Hepatocyte (in vitro differentiated cells): ENCODE data around the gene LRRC3B. TPM values are rescaled to one million over a fixed set of nuclear protein-coding genes. Genes with fewer than 3 reads are reported as not detected.

Experiments
- DNase-seq: peaks from one replicate; pipeline ENCODE4 v3.0.0-alpha.2; 2016; ENCODE audit warnings: low spot score
- H2AFZ ChIP-seq: fragments of 200-600 bp; sonication (generic); 2 replicates; pipeline ENCODE4 v1.6.0; 2016; ENCODE audit warnings: antibody characterized with exemption, mild to moderate bottlenecking
- H3K27ac ChIP-seq: fragments of 200-600 bp; sonication (generic); 2 replicates; pipeline ENCODE4 v1.5.1; 2016; ENCODE audit warnings: mild to moderate bottlenecking
- H3K27me3 ChIP-seq: fragments of 200-600 bp; sonication (generic); 2 replicates; pipeline ENCODE4 v1.6.1; 2016
- H3K36me3 ChIP-seq: fragments of 200-600 bp; sonication (generic); replicated peaks from 2 replicates; pipeline ENCODE4 v1.5.1; 2016; ENCODE audit warnings: low read depth; ENCODE audit not compliant: insufficient read depth
- H3K4me1 ChIP-seq: fragments of 200-600 bp; sonication (generic); 2 replicates; pipeline ENCODE4 v1.5.1; 2016; ENCODE audit warnings: mild to moderate bottlenecking, moderate library complexity; ENCODE audit not compliant: insufficient read depth
- H3K4me2 ChIP-seq: fragments of 200-600 bp; sonication (generic); 2 replicates; pipeline ENCODE4 v1.6.0; 2016
- H3K4me3 ChIP-seq: fragments of 200-600 bp; sonication (generic); 2 replicates; pipeline ENCODE4 v1.5.1; 2016; ENCODE audit warnings: mild to moderate bottlenecking
- H3K79me2 ChIP-seq: fragments of 200-600 bp; sonication (generic); 2 replicates; pipeline ENCODE4 v1.6.0; 2017; ENCODE audit warnings: mild to moderate bottlenecking
- H3K9me2 ChIP-seq: fragments of 200-600 bp; sonication (generic); replicated peaks from 2 replicates; pipeline ENCODE4 v1.6.0; 2017; ENCODE audit warnings: mild to moderate bottlenecking; ENCODE audit not compliant: insufficient read depth
- H3K9me3 ChIP-seq: fragments of 200-600 bp; sonication (generic); 2 replicates; pipeline ENCODE4 v1.5.1; 2016; ENCODE audit warnings: low read depth, mild to moderate bottlenecking
- H4K20me1 ChIP-seq: fragments of 200-600 bp; sonication (generic); 2 replicates; pipeline ENCODE4 v1.6.0; 2016; ENCODE audit warnings: mild to moderate bottlenecking; ENCODE audit not compliant: insufficient read depth, poor library complexity, severe bottlenecking
- EZH2 ChIP-seq: fragments of 200-600 bp; sonication (generic); IDR thresholded peaks from 2 replicates; pipeline ENCODE4 v1.6.1; 2016; ENCODE audit warnings: antibody characterized with exemption, mild to moderate bottlenecking, borderline replicate concordance
- EZH2phosphoT487 ChIP-seq: fragments of 200-600 bp; sonication (generic); IDR thresholded peaks from one replicate; pipeline ENCODE4 v1.6.1; 2018; ENCODE audit warnings: antibody characterized with exemption, mild to moderate bottlenecking, low read depth, moderate library complexity; ENCODE audit not compliant: unreplicated experiment, severe bottlenecking
- WGBS: methylation state at CpG from one replicate; pipeline ENCODE4 v1.1.6; 2016; ENCODE audit warnings: low lambda C conversion rate; ENCODE audit errors: missing lambda C conversion rate; 5-methylcytosine and 5-hydroxymethylcytosine counted together
- polyA plus RNA-seq: library from polyadenylated mRNA; unstranded; fragments of >200 nt; fragmentation: Nextera tagmentation; extraction: Ambion mirVana; gene quantifications from 2 replicates; pipeline ENCODE4 v1.2.1, GENCODE V29; 2016
- total RNA-seq: library from RNA; depleted of rRNA; stranded (reverse); fragments of >200 nt; gene quantifications from 2 replicates; pipeline ENCODE4 v1.2.3, GENCODE V29; 2014
- TF ChIP-seq, protein P1 (sequence below): fragments of 200-600 bp; sonication (generic); IDR thresholded peaks from 2 replicates; pipeline ENCODE4 v1.5.1; 2016; ENCODE audit warnings: antibody characterized with exemption, mild to moderate bottlenecking; ENCODE audit not compliant: poor library complexity

LRRC3B gene
- total and polyA plus RNA-seq, 2 experiments from 2014 or later, result 1.7 to 5.9 TPM

DNA sequence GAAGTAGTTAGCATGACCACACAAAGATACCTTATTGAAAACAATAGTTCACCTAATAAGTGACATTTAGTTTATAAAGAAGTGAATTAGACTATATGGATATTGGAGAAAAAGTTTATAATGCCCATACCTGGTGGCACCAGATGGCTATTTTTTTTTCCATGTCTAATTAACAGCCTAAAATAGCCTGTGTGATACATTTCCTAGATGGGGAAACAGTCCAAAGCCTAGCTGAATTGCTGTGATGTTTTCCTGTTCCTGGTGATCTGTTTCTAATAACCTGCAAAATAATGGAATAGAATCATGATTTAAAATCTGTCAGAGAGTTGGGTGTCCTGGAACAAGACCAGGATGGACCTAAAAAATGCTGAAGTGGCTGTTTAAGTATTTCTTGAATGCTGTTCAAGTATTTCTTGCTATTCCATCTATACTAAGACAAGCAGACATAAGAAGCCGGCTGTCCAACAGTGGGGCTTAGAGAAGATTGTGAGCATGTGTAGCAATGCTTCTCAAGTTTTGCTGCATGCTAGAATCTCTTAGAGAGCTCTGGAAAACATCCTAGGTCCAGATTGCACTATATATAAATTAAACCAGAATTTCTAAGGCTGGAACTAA, 31.3 kb downstream of the LRRC3B start:
- Histone ChIP-seq H2AFZ (no peak overlapping the region), H3K9me3 (no peaks in the 10 kb centered on the region), H3K36me3 (no peaks in the 10 kb centered on the region), H4K20me1 (no peaks in the 10 kb centered on the region), H3K27ac (no peak overlapping the region), H3K27me3 (no peaks in the 10 kb centered on the region), H3K4me1 (peaks cover 21% of the 10 kb centered on the region), H3K79me2 (no peaks in the 10 kb centered on the region), H3K9me2 (no peaks in the 10 kb centered on the region), H3K4me2 (no peak overlapping the region), H3K4me3 (no peak overlapping the region)
- TF ChIP-seq EZH2 (no peak), EZH2phosphoT487 (no peak)
- TF ChIP-seq, protein P1, sequence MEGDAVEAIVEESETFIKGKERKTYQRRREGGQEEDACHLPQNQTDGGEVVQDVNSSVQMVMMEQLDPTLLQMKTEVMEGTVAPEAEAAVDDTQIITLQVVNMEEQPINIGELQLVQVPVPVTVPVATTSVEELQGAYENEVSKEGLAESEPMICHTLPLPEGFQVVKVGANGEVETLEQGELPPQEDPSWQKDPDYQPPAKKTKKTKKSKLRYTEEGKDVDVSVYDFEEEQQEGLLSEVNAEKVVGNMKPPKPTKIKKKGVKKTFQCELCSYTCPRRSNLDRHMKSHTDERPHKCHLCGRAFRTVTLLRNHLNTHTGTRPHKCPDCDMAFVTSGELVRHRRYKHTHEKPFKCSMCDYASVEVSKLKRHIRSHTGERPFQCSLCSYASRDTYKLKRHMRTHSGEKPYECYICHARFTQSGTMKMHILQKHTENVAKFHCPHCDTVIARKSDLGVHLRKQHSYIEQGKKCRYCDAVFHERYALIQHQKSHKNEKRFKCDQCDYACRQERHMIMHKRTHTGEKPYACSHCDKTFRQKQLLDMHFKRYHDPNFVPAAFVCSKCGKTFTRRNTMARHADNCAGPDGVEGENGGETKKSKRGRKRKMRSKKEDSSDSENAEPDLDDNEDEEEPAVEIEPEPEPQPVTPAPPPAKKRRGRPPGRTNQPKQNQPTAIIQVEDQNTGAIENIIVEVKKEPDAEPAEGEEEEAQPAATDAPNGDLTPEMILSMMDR, result no peak
- DNase-seq, result peak; percentile 6
- WGBS, result 50% methylated on average over 1 of the region's 1 CpG

DNA sequence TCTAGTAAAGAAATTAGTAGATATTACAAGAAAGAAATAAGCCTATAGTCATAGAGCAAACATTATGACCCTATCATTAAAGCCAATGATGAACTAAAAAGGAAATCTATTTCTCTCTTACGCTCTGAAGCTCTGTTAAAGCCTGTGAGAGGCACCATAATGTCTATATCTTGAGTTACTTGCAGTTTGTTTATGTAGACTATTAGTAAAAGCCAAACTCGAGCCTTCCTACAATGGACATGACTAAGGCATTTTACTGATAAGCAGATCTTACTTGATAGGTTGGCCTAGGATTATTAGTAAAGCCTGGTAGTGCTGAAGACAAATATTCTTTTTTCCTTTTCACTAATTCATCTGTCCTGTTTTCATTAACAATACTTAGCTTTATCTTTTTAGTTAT, 32.7 kb downstream of the LRRC3B start:
- H3K9me3 ChIP-seq, result no peaks in the 10 kb centered on the region
- H2AFZ ChIP-seq, result no peak overlapping the region
- H3K79me2 ChIP-seq, result no peaks in the 10 kb centered on the region
- H4K20me1 ChIP-seq, result no peaks in the 10 kb centered on the region
- WGBS, result 35% methylated on average over 2 of the region's 2 CpGs
- peak; percentile 16 for DNase-seq
- H3K36me3 ChIP-seq, result no peaks in the 10 kb centered on the region
- H3K4me1 ChIP-seq, result peaks cover 21% of the 10 kb centered on the region
- no peak for TF ChIP-seq EZH2phosphoT487
- TF ChIP-seq, protein P1, result no peak
- TF ChIP-seq EZH2, result no peak
- H3K27ac ChIP-seq, result peak overlapping the region; percentile 6
- H3K4me2 ChIP-seq, result no peak overlapping the region
- no peak overlapping the region for H3K4me3 ChIP-seq
- no peaks in the 10 kb centered on the region for H3K9me2 ChIP-seq
- no peaks in the 10 kb centered on the region for H3K27me3 ChIP-seq

DNA sequence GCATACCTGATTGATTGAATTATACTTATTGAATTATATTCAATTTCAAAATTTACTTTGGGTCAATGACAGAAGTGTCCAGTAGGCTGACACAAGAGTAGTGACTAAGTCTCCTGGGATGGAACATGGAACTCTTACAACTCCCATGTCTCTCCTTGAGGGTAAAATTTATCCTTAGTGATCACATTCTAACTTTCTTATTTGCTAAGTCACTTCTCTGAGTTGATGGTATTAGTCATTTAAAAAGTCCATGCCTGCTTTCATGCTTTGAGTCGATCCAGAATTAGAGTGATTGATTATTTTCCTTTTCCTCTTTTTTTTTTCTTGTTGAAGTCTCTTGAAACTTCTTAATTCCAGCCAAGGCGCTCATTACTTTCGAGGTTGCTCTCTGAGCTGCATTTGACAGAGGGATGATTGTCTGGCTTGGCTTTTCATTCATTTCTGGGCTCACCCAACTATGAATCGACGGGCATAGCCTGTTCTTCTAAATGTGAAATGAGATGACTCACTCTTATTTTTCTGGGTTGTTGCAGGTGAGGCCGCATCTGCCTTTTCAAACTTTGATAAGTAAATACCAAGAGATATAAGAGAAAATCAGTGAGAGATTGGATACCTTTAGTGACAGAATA, 34.9 kb downstream of the LRRC3B start:
- no peak for TF ChIP-seq EZH2phosphoT487
- TF ChIP-seq EZH2, result no peak
- TF ChIP-seq, protein P1, result no peak
- no peaks in the 10 kb centered on the region for H3K27me3 ChIP-seq
- H3K36me3 ChIP-seq, result no peaks in the 10 kb centered on the region
- H3K27ac ChIP-seq, result no peak overlapping the region
- H3K4me2 ChIP-seq, result no peak overlapping the region
- DNase-seq, result no peak
- H3K79me2 ChIP-seq, result no peaks in the 10 kb centered on the region
- 93% methylated on average over 6 of the region's 6 CpGs for WGBS
- no peak overlapping the region for H3K4me3 ChIP-seq
- H3K4me1 ChIP-seq, result peaks cover 21% of the 10 kb centered on the region
- no peaks in the 10 kb centered on the region for H4K20me1 ChIP-seq
- H3K9me3 ChIP-seq, result no peaks in the 10 kb centered on the region
- H2AFZ ChIP-seq, result no peak overlapping the region
- no peaks in the 10 kb centered on the region for H3K9me2 ChIP-seq
